ENCODE results near the gene ZNF841. TPM values are rescaled to one million over a fixed set of nuclear protein-coding genes. Genes with fewer than 3 reads are reported as not detected.
A peak's percentile ranks its signal among the peaks of the same experiment; 100 is the strongest.

Gene ZNF841
- total and polyA plus RNA-seq, 2 donors (not counting 1 experiment from before 2014, with no cell fraction given), result 7.4 to 50.8 TPM

DNA sequence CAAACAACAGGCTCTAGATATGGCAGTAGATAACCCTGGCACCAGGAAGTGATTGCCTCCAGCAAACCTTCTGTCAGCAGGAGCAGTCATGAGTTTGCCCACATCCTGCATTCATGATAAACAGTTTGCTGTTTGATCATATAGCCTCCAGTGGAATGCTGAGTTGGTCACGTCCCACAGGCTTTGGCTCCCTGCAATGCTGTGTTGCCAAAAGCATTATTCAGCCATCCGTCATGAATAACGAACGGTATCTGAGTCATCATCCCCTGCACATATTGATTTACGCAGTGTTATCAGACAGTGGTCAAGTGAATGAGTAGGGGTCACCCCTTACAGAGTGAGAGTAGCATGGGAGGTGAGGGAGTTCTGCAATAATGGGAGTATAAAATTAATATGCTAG lies 25.1 kb downstream of the ZNF841 start:
- Histone ChIP-seq H3K9ac (ENCODE audit: low read length) (no peak overlapping the region), H4K20me1 (ENCODE audit: control insufficient read depth, insufficient read depth, low read length, poor library complexity, severe bottlenecking) (no peaks in the 10 kb centered on the region), H3K36me3 (replicated peaks in 1 of 2; ENCODE audit: control extremely low read depth in 1 of 2, control insufficient read depth in 1 of 2, extremely low read depth in 1 of 2, insufficient read depth in 2 of 2, low read length in 1 of 2) (peaks cover 25 to 77% of the 10 kb centered on the region in 2 experiments), H3K4me2 (replicated peaks; ENCODE audit: low read depth, low read length, poor library complexity, severe bottlenecking) (no peak overlapping the region), H3K4me1 (ENCODE audit: control insufficient read depth in 2 of 2, insufficient read depth in 2 of 2, low read length in 2 of 2) (no peaks in the 10 kb centered on the region), H2AFZ (ENCODE audit: insufficient read depth, low read depth, low read length, poor library complexity, severe bottlenecking) (no peak overlapping the region), H3K4me3 (ENCODE audit: control extremely low read depth in 1 of 5, extremely low read depth in 1 of 5, insufficient read depth in 1 of 5, low read depth in 2 of 5, low read length in 4 of 5) (no peak overlapping the region), H3K79me2 (ENCODE audit: control insufficient read depth, insufficient read depth, low read length) (peaks cover 22% of the 10 kb centered on the region), H3K27ac (ENCODE audit: low read length in 2 of 2) (no peak overlapping the region), H3K9me3 (ENCODE audit: control extremely low read depth in 1 of 3, control insufficient read depth in 2 of 3, insufficient read depth in 1 of 3, low read length in 2 of 3) (peaks cover 26 to 81% (median 47%) of the 10 kb centered on the region in 3 donors), H3K27me3 (replicated peaks in 1 of 4; ENCODE audit: control extremely low read depth in 1 of 4, control insufficient read depth in 3 of 4, insufficient read depth in 4 of 4, low read length in 3 of 4) (no peaks in the 10 kb centered on the region)
- no peaks in the 10 kb centered on the region for H3K27me3 Mint-ChIP-seq
- no peak overlapping the region for H3K27ac Mint-ChIP-seq
- no peak for DNase-seq
- no peak for ATAC-seq (ENCODE audit: low read depth)
- 100% methylated on average over 3 of the region's 5 CpGs for WGBS (ENCODE audit: insufficient coverage)
- H3K4me3 Mint-ChIP-seq, result no peak overlapping the region
- no peak for TF ChIP-seq EZH2 (IDR thresholded peaks at IDR 0.05; ENCODE audit: borderline replicate concordance, insufficient read depth, low read depth, low read length, poor library complexity, severe bottlenecking)
- no peak for TF ChIP-seq CTCF (IDR thresholded peaks at IDR 0.05)
- CTCF ChIA-PET, result no interaction called here
- POLR2A ChIA-PET, result no interaction called here
- intact Hi-C loops (cut with micrococcal nuclease), result no loop called here
- peaks cover 48% of the 10 kb centered on the region for H3K9me3 Mint-ChIP-seq (ENCODE audit: insufficient read depth)
- H3K4me1 Mint-ChIP-seq, result no peaks in the 10 kb centered on the region

- no peak for ATAC-seq (ENCODE audit: low read depth)
- DNase-seq, result no peak
- Histone ChIP-seq H3K27ac (ENCODE audit: low read length in 2 of 2) (no peak overlapping the region), H3K79me2 (ENCODE audit: control insufficient read depth, insufficient read depth, low read length) (peaks cover 15% of the 10 kb centered on the region), H3K27me3 (replicated peaks in 1 of 4; ENCODE audit: control extremely low read depth in 1 of 4, control insufficient read depth in 3 of 4, insufficient read depth in 4 of 4, low read length in 3 of 4) (no peaks in the 10 kb centered on the region), H4K20me1 (ENCODE audit: control insufficient read depth, insufficient read depth, low read length, poor library complexity, severe bottlenecking) (no peaks in the 10 kb centered on the region), H3K4me2 (replicated peaks; ENCODE audit: low read depth, low read length, poor library complexity, severe bottlenecking) (no peak overlapping the region), H3K36me3 (replicated peaks in 1 of 2; ENCODE audit: control extremely low read depth in 1 of 2, control insufficient read depth in 1 of 2, extremely low read depth in 1 of 2, insufficient read depth in 2 of 2, low read length in 1 of 2) (peaks cover 23 to 68% of the 10 kb centered on the region in 2 experiments), H3K9me3 (ENCODE audit: control extremely low read depth in 1 of 3, control insufficient read depth in 2 of 3, insufficient read depth in 1 of 3, low read length in 2 of 3) (peaks cover 33 to 81% (median 51%) of the 10 kb centered on the region in 3 donors), H2AFZ (ENCODE audit: insufficient read depth, low read depth, low read length, poor library complexity, severe bottlenecking) (no peak overlapping the region), H3K9ac (ENCODE audit: low read length) (no peak overlapping the region), H3K4me1 (ENCODE audit: control insufficient read depth in 2 of 2, insufficient read depth in 2 of 2, low read length in 2 of 2) (no peaks in the 10 kb centered on the region), H3K4me3 (ENCODE audit: control extremely low read depth in 1 of 5, extremely low read depth in 1 of 5, insufficient read depth in 1 of 5, low read depth in 2 of 5, low read length in 4 of 5) (peak overlapping the region in 1 of 5 experiments; percentile 10)
- ChIA-PET CTCF (no interaction called here), POLR2A (no interaction called here)
- WGBS (ENCODE audit: insufficient coverage), result no CpG with 5 or more reads among the region's 2 CpGs
- Mint-ChIP-seq H3K4me3 (no peak overlapping the region), H3K4me1 (no peaks in the 10 kb centered on the region), H3K27ac (no peak overlapping the region), H3K9me3 (ENCODE audit: insufficient read depth) (peaks cover 45% of the 10 kb centered on the region), H3K27me3 (no peaks in the 10 kb centered on the region)
- TF ChIP-seq CTCF (IDR thresholded peaks at IDR 0.05) (no peak), EZH2 (IDR thresholded peaks at IDR 0.05; ENCODE audit: borderline replicate concordance, insufficient read depth, low read depth, low read length, poor library complexity, severe bottlenecking) (no peak)
- intact Hi-C loops (cut with micrococcal nuclease), result no loop called here
These were observed 25.9 kb downstream of the ZNF841 start for GRCh38 chr19:52069653-52070052.
